Heart right ventricle (tissue), 16 donors: ENCODE data around the gene SLC46A2. TPM values are rescaled to one million over a fixed set of nuclear protein-coding genes. Genes with fewer than 3 reads are reported as not detected.

Experiments
- ATAC-seq, 8 donors: fragments of 200-7000 bp; cut with Tn5 transposase; one replicate each; pipeline ENCODE4 v1.9.1; 2020; ENCODE audit warnings: mild to moderate bottlenecking in 8 of 8, moderate library complexity in 8 of 8, moderate number of reproducible peaks in 1 of 8
- DNase-seq, 2 donors: peaks; one replicate each; pipeline ENCODE4 v3.0.0-alpha.2; 2020
- H3K27ac ChIP-seq, 10 donors: fragments of 200-600 bp; sonication (generic) in 2 of 10; one replicate each; pipeline versions ENCODE4 v1.5.0 to v1.8.0; 2020 to 2022; ENCODE audit warnings: mild to moderate bottlenecking in 3 of 10
- H3K27me3 ChIP-seq, 7 donors: fragments of 200-600 bp; one replicate each; pipeline ENCODE4 v1.8.0; 2021 to 2022; ENCODE audit warnings: mild to moderate bottlenecking in 2 of 7
- H3K36me3 ChIP-seq, 9 donors: fragments of 200-600 bp; sonication (generic) in 1 of 9; one replicate each; pipeline versions ENCODE4 v1.5.0 to v1.8.0; 2020 to 2022; ENCODE audit warnings: mild to moderate bottlenecking in 2 of 9
- H3K4me1 ChIP-seq, 9 donors: fragments of 200-600 bp; sonication (generic) in 1 of 9; one replicate each; pipeline versions ENCODE4 v1.5.0 to v1.8.0; 2020 to 2022; ENCODE audit warnings: mild to moderate bottlenecking in 4 of 9
- H3K4me3 ChIP-seq, 10 donors: fragments of 200-600 bp; sonication (generic) in 2 of 10; one replicate each; pipeline versions ENCODE4 v1.5.0 to v1.8.0; 2020 to 2022; ENCODE audit warnings: mild to moderate bottlenecking in 7 of 10, moderate library complexity in 2 of 10
- H3K9me3 ChIP-seq, 11 donors: fragments of 200-600 bp in 10 of 11; sonication (generic) in 2 of 11; one replicate each; pipeline versions ENCODE4 v1.5.0 to v1.8.0; 2013 to 2022; ENCODE audit warnings: mild to moderate bottlenecking in 2 of 11, control low read depth in 1 of 11, moderate library complexity in 1 of 11
- WGBS, 2 donors: extraction: QIAGEN DNeasy Blood & Tissue Kit; methylation state at CpG; one replicate each; pipeline ENCODE4 v1.1.7; 2013; ENCODE audit warnings: inconsistent platforms in 1 of 2; 5-methylcytosine and 5-hydroxymethylcytosine counted together
- intact Hi-C, 10 donors: fragments of 100-400 bp; cut with DNase I; formaldehyde crosslinking; loops; one replicate each; pipeline versions ENCODE4 v1.11.1 to v1.14.2; 2022
- polyA plus RNA-seq, 2 donors: library from polyadenylated mRNA; stranded (reverse); fragments of 200-250 nt; gene quantifications; one replicate each; pipeline ENCODE4 v1.2.3, GENCODE V29; 2013
- total RNA-seq, 10 donors: library from RNA; stranded (reverse); fragmentation: NEBNext Ultra II Directional in 3 of 10; extraction: Animal tissue kit (Norgen Biotek cat#: 25700) in 3 of 10; gene quantifications; one replicate each; pipeline versions ENCODE4 v1.2.1 to v1.2.4, GENCODE V29; 2021 to 2023
- TF ChIP-seq, protein P1 (sequence below), 9 donors: fragments of 200-600 bp; sonication (generic) in 2 of 9; IDR thresholded peaks; one replicate each; pipeline versions ENCODE4 v1.5.0 to v1.8.0; 2021 to 2022; ENCODE audit warnings: antibody characterized with exemption in 9 of 9, mild to moderate bottlenecking in 5 of 9, moderate library complexity in 1 of 9
- donor health status: Arrhythmogenic right ventricular cardiomyopathy.
- donor health status: ischemic (EF 13 %, LVEDD 7.1; RV severe dilation, severe dysfunction).
- donor health status: healthy with polysubstance abuse.
- donor health status: DM: no; HTN: yes; CAD: no.
- donor health status: DM: no; HTN: no; CAD: no.
- donor health status: ischemic (EF 25% LVEDD 6.9; RV normal size, moderate dysfunction).
- donor health status: ischemic (EF 25% LVEDD 5.7; RV mildly dilated, moderate dysfunction).
- donor health status: healthy.
- donor health status: DM: yes; HTN: yes; CAD: no.
- donor health status: Ischemic cardiomyopathy.
- donor health status: ischemic (EF 35%, LVEDD 5.7; RV mildly dilated, moderate dysfunction).
- donor health status: nonischemic (EF 11% LVEDD 7.7; RV severe dilation, severe dysfunction).
- donor health status: DM: yes; HTN: yes; CAD: no.
- donor health status: PGD.
- donor health status: ischemic (EF 29% LVEDD 5.4; RV normal size, mild dysfunction).
- donor health status: nonischemic (EF 23%, LVEDD 6.1; RV moderate dilation, normal function).

The SLC46A2 gene
- total and polyA plus RNA-seq, 12 donors = 0.06 to 0.42 (median 0.15) TPM; not detected in 9

DNA sequence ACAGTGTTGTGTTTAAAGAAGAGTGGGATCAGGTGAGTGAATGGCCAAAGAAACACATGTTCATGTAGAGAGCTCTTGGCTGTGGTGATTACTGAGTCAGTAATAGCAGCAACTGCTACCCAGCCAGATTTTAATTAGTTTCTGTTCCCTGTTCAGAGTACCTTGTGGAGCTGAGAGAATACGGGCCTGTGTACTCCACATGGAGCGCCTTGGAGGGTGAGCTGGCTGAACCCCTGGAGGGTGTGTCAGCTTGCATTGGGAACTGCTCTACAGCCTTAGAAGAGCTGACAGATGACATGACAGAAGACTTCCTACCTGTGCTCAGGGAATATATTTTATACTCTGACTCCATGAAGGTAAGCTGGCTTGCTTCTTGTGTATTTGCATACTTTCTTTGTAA lies 52.3 kb downstream of the SLC46A2 start:
- TF ChIP-seq, protein P1, sequence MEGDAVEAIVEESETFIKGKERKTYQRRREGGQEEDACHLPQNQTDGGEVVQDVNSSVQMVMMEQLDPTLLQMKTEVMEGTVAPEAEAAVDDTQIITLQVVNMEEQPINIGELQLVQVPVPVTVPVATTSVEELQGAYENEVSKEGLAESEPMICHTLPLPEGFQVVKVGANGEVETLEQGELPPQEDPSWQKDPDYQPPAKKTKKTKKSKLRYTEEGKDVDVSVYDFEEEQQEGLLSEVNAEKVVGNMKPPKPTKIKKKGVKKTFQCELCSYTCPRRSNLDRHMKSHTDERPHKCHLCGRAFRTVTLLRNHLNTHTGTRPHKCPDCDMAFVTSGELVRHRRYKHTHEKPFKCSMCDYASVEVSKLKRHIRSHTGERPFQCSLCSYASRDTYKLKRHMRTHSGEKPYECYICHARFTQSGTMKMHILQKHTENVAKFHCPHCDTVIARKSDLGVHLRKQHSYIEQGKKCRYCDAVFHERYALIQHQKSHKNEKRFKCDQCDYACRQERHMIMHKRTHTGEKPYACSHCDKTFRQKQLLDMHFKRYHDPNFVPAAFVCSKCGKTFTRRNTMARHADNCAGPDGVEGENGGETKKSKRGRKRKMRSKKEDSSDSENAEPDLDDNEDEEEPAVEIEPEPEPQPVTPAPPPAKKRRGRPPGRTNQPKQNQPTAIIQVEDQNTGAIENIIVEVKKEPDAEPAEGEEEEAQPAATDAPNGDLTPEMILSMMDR (IDR thresholded peaks at IDR 0.05) = no peak
- no peaks in the 10 kb centered on the region for H3K27me3 ChIP-seq
- no peak overlapping the region for H3K4me3 ChIP-seq
- no peaks in the 10 kb centered on the region for H3K9me3 ChIP-seq
- no peak for ATAC-seq
- peaks cover 0 to 41% (median 8%) of the 10 kb centered on the region in 9 donors for H3K36me3 ChIP-seq
- 87 to 89% methylated on average over 2 of the region's 2 CpGs for WGBS, 2 donors
- DNase-seq = no peak
- peaks cover 0 to 23% (median 0%) of the 10 kb centered on the region in 9 donors for H3K4me1 ChIP-seq
- intact Hi-C loops = no loop called here
- no peak overlapping the region for H3K27ac ChIP-seq

DNA sequence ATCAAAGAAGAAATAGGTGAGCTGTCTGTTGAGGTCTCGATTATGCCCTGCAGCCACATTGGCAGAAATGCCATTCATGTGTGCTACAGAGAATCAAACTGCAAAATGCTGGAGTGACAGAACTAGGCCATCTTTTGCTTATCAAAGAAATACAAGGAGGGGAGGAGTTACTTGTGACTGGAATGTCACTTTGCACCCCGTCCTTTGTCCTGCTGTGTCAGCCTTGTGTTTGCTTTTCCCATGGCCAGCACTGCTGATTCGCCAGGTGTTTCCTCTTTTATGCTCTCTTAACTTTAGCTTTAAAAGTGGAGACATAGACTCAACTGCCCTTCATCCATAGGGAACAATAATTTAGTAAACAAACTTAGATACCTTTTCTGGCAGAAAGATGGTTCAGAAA lies 54.3 kb downstream of the SLC46A2 start:
- intact Hi-C loops = no loop called here
- Histone ChIP-seq H3K9me3 (no peaks in the 10 kb centered on the region), H3K36me3 (peaks cover 0 to 42% (median 8%) of the 10 kb centered on the region in 9 donors), H3K27ac (no peak overlapping the region), H3K27me3 (no peaks in the 10 kb centered on the region), H3K4me1 (peaks cover 0 to 25% (median 4%) of the 10 kb centered on the region in 9 donors), H3K4me3 (no peak overlapping the region)
- TF ChIP-seq, protein P1 (IDR thresholded peaks at IDR 0.05) = no peak
- 64% methylated on average over 3 of the region's 3 CpGs for WGBS, 2 donors
- DNase-seq (no peak), ATAC-seq (no peak)

DNA sequence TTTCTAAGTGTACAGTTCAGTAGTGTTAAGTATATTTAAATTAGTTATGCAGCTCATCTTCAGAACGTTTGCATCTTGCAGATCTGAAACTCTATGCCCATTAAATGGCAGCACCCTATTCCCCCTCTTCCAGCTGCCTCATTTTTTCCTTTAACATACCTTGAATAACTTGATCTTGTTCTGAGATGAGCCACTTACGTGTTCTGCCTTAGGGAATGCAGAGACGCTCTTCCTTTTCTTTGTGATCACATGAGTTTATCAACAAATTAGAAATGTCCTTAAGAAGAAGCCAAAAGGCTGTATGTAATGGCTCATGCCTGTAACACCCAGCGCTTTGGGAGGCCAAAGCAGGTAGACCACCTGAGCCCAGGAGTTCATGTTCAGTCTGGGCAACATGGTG lies 57.6 kb downstream of the SLC46A2 start:
- TF ChIP-seq, protein P1 (IDR thresholded peaks at IDR 0.05) = no peak
- DNase-seq (no peak), ATAC-seq (no peak)
- 92 to 98% methylated on average over 4 of the region's 4 CpGs for whole genome bisulfite sequencing, 2 donors
- Histone ChIP-seq H3K9me3 (no peaks in the 10 kb centered on the region), H3K4me1 (peaks cover 0 to 22% (median 9%) of the 10 kb centered on the region in 9 donors), H3K4me3 (no peak overlapping the region), H3K27ac (no peak overlapping the region), H3K27me3 (no peaks in the 10 kb centered on the region), H3K36me3 (peaks cover 0 to 27% (median 0%) of the 10 kb centered on the region in 9 donors)
- intact Hi-C loops = no loop called here

DNA sequence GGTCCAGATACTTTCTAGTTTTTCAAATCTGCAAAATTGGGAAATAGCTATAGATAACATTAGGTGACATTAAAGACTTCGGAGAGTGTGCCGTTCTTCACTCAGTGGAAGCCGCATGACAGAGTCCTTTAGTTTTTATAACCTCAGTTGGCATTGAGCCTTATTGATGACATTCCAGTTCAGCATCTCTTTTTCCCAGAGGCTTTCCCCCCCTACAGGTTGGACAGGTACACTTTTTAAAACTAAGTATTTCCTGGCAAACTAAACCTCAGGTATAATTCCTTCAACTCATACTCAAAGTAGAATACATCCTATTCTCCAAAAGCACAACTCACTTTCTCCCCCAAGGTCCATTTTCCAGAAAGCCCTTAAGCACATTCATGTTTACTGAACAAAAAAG lies 58.7 kb downstream of the SLC46A2 start:
- ATAC-seq (peak in 1 of 8 donors; percentile 11), DNase-seq (no peak)
- TF ChIP-seq, protein P1 (IDR thresholded peaks at IDR 0.05) = no peak
- peaks cover 0 to 24% (median 0%) of the 10 kb centered on the region in 9 donors for H3K36me3 ChIP-seq
- peak overlapping the region in 4 of 10 donors; percentile 11 to 54 (median 24) for H3K27ac ChIP-seq
- no peak overlapping the region for H3K4me3 ChIP-seq
- no peaks in the 10 kb centered on the region for H3K27me3 ChIP-seq
- WGBS, 2 donors = 92 to 95% methylated on average over 3 of the region's 3 CpGs
- H3K9me3 ChIP-seq = no peaks in the 10 kb centered on the region
- intact Hi-C loops = no loop called here
- peaks cover 0 to 22% (median 9%) of the 10 kb centered on the region in 9 donors for H3K4me1 ChIP-seq
